ENCODE data around the gene VSTM2L. TPM values are rescaled to one million over a fixed set of nuclear protein-coding genes. Genes with fewer than 3 reads are reported as not detected.

VSTM2L gene
- total and polyA plus RNA-seq, 2 of the 13 experiments (the other 11 are each of a cell fraction or from before 2014, with no cell fraction given) = not detected

GRCh38 chr20:37914672-37915433 is 11.9 kb downstream of the VSTM2L start (continued):
- TF ChIP-seq GPBP1L1 (CRISPR knock-in tag; IDR thresholded peaks at IDR 0.05) = no peak
- peak; percentile 62; the same call in 1 of the 2 replicates for TF ChIP-seq ZNF891 (CRISPR knock-in tag; IDR thresholded peaks at IDR 0.05)
- TF ChIP-seq, protein P1, sequence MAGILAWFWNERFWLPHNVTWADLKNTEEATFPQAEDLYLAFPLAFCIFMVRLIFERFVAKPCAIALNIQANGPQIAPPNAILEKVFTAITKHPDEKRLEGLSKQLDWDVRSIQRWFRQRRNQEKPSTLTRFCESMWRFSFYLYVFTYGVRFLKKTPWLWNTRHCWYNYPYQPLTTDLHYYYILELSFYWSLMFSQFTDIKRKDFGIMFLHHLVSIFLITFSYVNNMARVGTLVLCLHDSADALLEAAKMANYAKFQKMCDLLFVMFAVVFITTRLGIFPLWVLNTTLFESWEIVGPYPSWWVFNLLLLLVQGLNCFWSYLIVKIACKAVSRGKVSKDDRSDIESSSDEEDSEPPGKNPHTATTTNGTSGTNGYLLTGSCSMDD (CRISPR knock-in tag; IDR thresholded peaks at IDR 0.05) = no peak
- 0 out of 2 replicates have a peak, but pooled peaks have one; percentile 47 for TF ChIP-seq ZNF792 (CRISPR knock-in tag; IDR thresholded peaks at IDR 0.05)
- TF ChIP-seq ZMYM3 (CRISPR knock-in tag; IDR thresholded peaks at IDR 0.05) = peak; percentile 100
- TF ChIP-seq CHD4 (IDR thresholded peaks at IDR 0.05; ENCODE audit: borderline replicate concordance, low read length) = peak; percentile 87
- TF ChIP-seq ZNF710 (CRISPR knock-in tag; IDR thresholded peaks at IDR 0.05; ENCODE audit: borderline replicate concordance) = 0 out of 2 replicates have a peak, but pooled peaks have one; percentile 59
- TF ChIP-seq, protein P2, sequence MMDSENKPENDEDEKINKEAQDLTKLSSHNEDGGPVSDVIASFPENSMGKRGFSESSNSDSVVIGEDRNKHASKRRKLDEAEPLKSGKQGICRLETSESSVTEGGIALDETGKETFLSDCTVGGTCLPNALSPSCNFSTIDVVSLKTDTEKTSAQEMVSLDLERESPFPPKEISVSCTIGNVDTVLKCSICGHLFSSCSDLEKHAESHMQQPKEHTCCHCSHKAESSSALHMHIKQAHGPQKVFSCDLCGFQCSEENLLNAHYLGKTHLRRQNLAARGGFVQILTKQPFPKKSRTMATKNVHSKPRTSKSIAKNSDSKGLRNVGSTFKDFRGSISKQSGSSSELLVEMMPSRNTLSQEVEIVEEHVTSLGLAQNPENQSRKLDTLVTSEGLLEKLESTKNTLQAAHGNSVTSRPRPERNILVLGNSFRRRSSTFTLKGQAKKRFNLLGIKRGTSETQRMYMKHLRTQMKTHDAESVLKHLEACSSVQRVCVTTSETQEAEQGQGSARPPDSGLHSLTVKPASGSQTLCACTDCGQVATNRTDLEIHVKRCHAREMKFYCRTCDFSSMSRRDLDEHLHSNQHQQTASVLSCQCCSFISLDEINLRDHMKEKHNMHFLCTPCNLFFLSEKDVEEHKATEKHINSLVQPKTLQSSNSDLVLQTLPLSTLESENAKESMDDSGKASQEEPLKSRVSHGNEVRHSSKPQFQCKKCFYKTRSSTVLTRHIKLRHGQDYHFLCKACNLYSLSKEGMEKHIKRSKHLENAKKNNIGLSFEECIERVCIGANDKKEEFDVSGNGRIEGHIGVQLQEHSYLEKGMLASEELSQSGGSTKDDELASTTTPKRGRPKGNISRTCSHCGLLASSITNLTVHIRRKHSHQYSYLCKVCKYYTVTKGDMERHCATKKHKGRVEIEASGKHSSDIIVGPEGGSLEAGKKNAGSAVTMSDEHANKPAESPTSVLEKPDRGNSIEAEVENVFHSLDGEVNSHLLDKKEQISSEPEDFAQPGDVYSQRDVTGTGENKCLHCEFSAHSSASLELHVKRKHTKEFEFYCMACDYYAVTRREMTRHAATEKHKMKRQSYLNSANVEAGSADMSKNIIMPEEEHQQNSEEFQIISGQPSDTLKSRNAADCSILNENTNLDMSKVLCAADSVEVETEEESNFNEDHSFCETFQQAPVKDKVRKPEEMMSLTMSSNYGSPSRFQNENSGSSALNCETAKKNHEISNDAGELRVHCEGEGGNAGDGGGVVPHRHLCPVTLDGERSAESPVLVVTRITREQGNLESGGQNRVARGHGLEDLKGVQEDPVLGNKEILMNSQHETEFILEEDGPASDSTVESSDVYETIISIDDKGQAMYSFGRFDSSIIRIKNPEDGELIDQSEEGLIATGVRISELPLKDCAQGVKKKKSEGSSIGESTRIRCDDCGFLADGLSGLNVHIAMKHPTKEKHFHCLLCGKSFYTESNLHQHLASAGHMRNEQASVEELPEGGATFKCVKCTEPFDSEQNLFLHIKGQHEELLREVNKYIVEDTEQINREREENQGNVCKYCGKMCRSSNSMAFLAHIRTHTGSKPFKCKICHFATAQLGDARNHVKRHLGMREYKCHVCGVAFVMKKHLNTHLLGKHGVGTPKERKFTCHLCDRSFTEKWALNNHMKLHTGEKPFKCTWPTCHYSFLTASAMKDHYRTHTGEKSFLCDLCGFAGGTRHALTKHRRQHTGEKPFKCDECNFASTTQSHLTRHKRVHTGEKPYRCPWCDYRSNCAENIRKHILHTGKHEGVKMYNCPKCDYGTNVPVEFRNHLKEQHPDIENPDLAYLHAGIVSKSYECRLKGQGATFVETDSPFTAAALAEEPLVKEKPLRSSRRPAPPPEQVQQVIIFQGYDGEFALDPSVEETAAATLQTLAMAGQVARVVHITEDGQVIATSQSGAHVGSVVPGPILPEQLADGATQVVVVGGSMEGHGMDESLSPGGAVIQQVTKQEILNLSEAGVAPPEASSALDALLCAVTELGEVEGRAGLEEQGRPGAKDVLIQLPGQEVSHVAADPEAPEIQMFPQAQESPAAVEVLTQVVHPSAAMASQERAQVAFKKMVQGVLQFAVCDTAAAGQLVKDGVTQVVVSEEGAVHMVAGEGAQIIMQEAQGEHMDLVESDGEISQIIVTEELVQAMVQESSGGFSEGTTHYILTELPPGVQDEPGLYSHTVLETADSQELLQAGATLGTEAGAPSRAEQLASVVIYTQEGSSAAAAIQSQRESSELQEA (CRISPR knock-in tag; IDR thresholded peaks at IDR 0.05; ENCODE audit: not compliant biosample characterization) = no peak
- no peak for TF ChIP-seq ZNF720 (CRISPR knock-in tag; IDR thresholded peaks at IDR 0.05)
- TF ChIP-seq, protein P3, sequence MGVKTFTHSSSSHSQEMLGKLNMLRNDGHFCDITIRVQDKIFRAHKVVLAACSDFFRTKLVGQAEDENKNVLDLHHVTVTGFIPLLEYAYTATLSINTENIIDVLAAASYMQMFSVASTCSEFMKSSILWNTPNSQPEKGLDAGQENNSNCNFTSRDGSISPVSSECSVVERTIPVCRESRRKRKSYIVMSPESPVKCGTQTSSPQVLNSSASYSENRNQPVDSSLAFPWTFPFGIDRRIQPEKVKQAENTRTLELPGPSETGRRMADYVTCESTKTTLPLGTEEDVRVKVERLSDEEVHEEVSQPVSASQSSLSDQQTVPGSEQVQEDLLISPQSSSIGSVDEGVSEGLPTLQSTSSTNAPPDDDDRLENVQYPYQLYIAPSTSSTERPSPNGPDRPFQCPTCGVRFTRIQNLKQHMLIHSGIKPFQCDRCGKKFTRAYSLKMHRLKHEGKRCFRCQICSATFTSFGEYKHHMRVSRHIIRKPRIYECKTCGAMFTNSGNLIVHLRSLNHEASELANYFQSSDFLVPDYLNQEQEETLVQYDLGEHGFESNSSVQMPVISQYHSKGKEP (CRISPR knock-in tag; IDR thresholded peaks at IDR 0.05) = no peak
- TF ChIP-seq U2AF2 (IDR thresholded peaks at IDR 0.05; ENCODE audit: low read depth, low read length) = no peak
- TF ChIP-seq, protein P4, sequence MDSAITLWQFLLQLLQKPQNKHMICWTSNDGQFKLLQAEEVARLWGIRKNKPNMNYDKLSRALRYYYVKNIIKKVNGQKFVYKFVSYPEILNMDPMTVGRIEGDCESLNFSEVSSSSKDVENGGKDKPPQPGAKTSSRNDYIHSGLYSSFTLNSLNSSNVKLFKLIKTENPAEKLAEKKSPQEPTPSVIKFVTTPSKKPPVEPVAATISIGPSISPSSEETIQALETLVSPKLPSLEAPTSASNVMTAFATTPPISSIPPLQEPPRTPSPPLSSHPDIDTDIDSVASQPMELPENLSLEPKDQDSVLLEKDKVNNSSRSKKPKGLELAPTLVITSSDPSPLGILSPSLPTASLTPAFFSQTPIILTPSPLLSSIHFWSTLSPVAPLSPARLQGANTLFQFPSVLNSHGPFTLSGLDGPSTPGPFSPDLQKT (CRISPR knock-in tag; IDR thresholded peaks at IDR 0.05; ENCODE audit: borderline replicate concordance) = no peak

Measured in HepG2 (cell line).